Mesothelial cell of epicardium (in vitro differentiated cells): ENCODE measurements around the gene DYNC1H1. TPM values are rescaled to one million over a fixed set of nuclear protein-coding genes. Genes with fewer than 3 reads are reported as not detected.
A peak's percentile ranks its signal among the peaks of the same experiment; 100 is the strongest.
"Not testable (repeated sequence)": the region's sequence is repeated elsewhere in the genome, so short reads cannot be mapped to it uniquely, and the experiment has no call there.

Experiments
- DNase-seq, 2 experiments: peaks; one replicate each; pipeline ENCODE4 v3.0.0; 2021; ENCODE audit warnings: low spot score in 2 of 2; ENCODE audit not compliant: unreplicated experiment in 2 of 2
- H3K27ac Mint-ChIP-seq: 2 replicates; pipeline ENCODE4 v1.8.0; 2021; ENCODE audit warnings: mixed read lengths
- H3K27me3 Mint-ChIP-seq: 2 replicates; pipeline ENCODE4 v1.8.0; 2021; ENCODE audit warnings: low read depth, mixed read lengths
- H3K36me3 Mint-ChIP-seq: 2 replicates; pipeline ENCODE4 v1.8.0; 2021; ENCODE audit warnings: mixed read lengths
- H3K4me1 Mint-ChIP-seq: 2 replicates; pipeline ENCODE4 v1.8.0; 2021; ENCODE audit warnings: mixed read lengths
- H3K4me3 Mint-ChIP-seq: 2 replicates; pipeline ENCODE4 v1.8.0; 2021; ENCODE audit warnings: mild to moderate bottlenecking, moderate library complexity, mixed read lengths
- H3K9me3 Mint-ChIP-seq: 2 replicates; pipeline ENCODE4 v1.8.0; 2021; ENCODE audit warnings: mixed read lengths
- CTCF ChIP-seq: fragments of 200-600 bp; sonication (generic); IDR thresholded peaks from one replicate; pipeline ENCODE4 v1.5.0; 2021; ENCODE audit warnings: antibody characterized with exemption; ENCODE audit not compliant: unreplicated experiment
- total RNA-seq: library from RNA; stranded (reverse); gene quantifications from 3 replicates; pipeline ENCODE4 v1.2.1, GENCODE V29; 2021

Gene DYNC1H1
- total RNA-seq, 1 donor from 2014 or later: 515 TPM

GRCh38 chr14:101965770-101966722 is 1.7 kb downstream of the DYNC1H1 start:
- Mint-ChIP-seq H3K4me1 (peaks cover 33% of the 10 kb centered on the region), H3K27me3 (no peaks in the 10 kb centered on the region), H3K9me3 (no peaks in the 10 kb centered on the region), H3K4me3 (peak overlapping the region; percentile 84), H3K36me3 (peaks cover 10% of the 10 kb centered on the region), H3K27ac (peak overlapping the region; percentile 92)
- no peak for TF ChIP-seq CTCF
- no peak for DNase-seq

DNA sequence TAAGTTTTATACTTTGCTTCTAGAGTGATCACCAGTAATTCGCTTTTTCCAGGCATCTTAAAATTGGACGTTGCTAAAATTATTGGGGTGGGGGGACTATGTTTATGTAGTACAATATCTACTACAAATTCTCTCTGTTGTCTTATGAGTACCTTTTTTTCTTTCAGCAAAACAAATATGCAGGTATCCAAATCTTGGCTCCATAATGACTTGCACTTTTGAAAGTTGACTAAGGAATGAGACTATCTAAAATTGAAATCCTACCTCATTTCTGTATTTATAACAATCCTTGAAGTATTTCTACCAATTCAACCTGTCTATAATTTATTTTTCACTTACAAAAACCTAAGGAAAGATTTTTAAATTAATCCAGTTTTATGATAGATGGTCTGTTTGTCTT is 2.4 kb downstream of the DYNC1H1 start:
- DNase-seq: no peak
- peaks cover 30% of the 10 kb centered on the region for H3K4me1 Mint-ChIP-seq
- peak overlapping the region; percentile 49 for H3K4me3 Mint-ChIP-seq
- H3K27ac Mint-ChIP-seq: peak overlapping the region; percentile 44
- H3K36me3 Mint-ChIP-seq: peaks cover 10% of the 10 kb centered on the region
- H3K27me3 Mint-ChIP-seq: no peaks in the 10 kb centered on the region
- no peak for TF ChIP-seq CTCF
- H3K9me3 Mint-ChIP-seq: no peaks in the 10 kb centered on the region

DNA sequence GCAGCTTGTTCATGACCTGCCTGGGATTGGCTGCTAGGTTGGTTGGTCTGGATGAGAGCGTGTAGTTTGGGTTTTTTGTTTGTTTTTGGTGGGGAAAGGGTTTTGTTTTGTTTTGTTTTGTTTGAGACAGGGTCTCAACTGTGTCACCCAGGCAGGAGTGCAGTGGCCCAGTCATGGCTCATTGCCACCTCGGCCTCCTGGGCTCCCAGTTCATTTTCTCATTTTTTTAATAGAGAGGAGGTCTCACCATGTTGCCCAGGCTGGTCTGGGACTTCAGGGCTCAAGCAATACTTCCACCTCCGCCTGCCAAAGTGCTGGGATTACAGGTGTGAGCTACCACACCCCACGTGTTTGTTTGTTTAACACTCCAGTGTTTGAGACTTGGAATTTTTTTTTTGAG is 3.8 kb downstream of the DYNC1H1 start:
- H3K27ac Mint-ChIP-seq: no peak overlapping the region
- no peaks in the 10 kb centered on the region for H3K27me3 Mint-ChIP-seq
- peaks cover 32% of the 10 kb centered on the region for H3K4me1 Mint-ChIP-seq
- TF ChIP-seq CTCF: no peak
- no peaks in the 10 kb centered on the region for H3K9me3 Mint-ChIP-seq
- H3K4me3 Mint-ChIP-seq: no peak overlapping the region
- DNase-seq: no peak
- H3K36me3 Mint-ChIP-seq: peaks cover 10% of the 10 kb centered on the region

- DNase-seq: no peak
- no peaks in the 10 kb centered on the region for H3K9me3 Mint-ChIP-seq
- peaks cover 27% of the 10 kb centered on the region for H3K4me1 Mint-ChIP-seq
- TF ChIP-seq CTCF: no peak
- no peaks in the 10 kb centered on the region for H3K27me3 Mint-ChIP-seq
- H3K27ac Mint-ChIP-seq: no peak overlapping the region
- H3K4me3 Mint-ChIP-seq: no peak overlapping the region
- peaks cover 10% of the 10 kb centered on the region for H3K36me3 Mint-ChIP-seq
These were observed 5.1 kb downstream of the DYNC1H1 start for GRCh38 chr14:101969481-101969880.

- no peak overlapping the region for H3K4me3 Mint-ChIP-seq
- TF ChIP-seq CTCF: no peak
- H3K27me3 Mint-ChIP-seq: no peaks in the 10 kb centered on the region
- no peaks in the 10 kb centered on the region for H3K9me3 Mint-ChIP-seq
- peaks cover 23% of the 10 kb centered on the region for H3K4me1 Mint-ChIP-seq
- H3K36me3 Mint-ChIP-seq: peaks cover 12% of the 10 kb centered on the region
- DNase-seq: no peak
- peak overlapping the region; percentile 22 for H3K27ac Mint-ChIP-seq
These were observed 6.5 kb downstream of the DYNC1H1 start for GRCh38 chr14:101970830-101971400.

GRCh38 chr14:101971458-101971857 is 7.1 kb downstream of the DYNC1H1 start:
- Mint-ChIP-seq H3K36me3 (peaks cover 13% of the 10 kb centered on the region), H3K27ac (peak overlapping the region; percentile 89), H3K4me1 (peaks cover 20% of the 10 kb centered on the region)
- not testable (repeated sequence) for H3K4me3 Mint-ChIP-seq, H3K27me3 Mint-ChIP-seq, H3K9me3 Mint-ChIP-seq, DNase-seq
